DOHH2 (cell line): ENCODE results near the gene PLCXD3.

ENCODE experiments used
- H3F3A ChIP-seq: fragments of 200-600 bp; sonication (generic), shearing (Covaris generic); 2 replicates; pipeline ENCODE4 v1.6.0; 2016; ENCODE audit warnings: antibody characterized with exemption, mild to moderate bottlenecking; ENCODE audit not compliant: control insufficient read depth, insufficient read depth
- H3K27ac ChIP-seq: fragments of 200-600 bp; sonication (generic); 2 replicates; pipeline ENCODE4 v1.5.1; 2014; ENCODE audit warnings: low read depth, mild to moderate bottlenecking, low read length, moderate library complexity
- H3K27me3 ChIP-seq: fragments of 200-600 bp; sonication (generic); 2 replicates; pipeline ENCODE4 v1.6.1; 2014; ENCODE audit warnings: mild to moderate bottlenecking, low read length, mixed read lengths; ENCODE audit not compliant: control insufficient read depth
- H3K36me3 ChIP-seq: fragments of 200-600 bp; sonication (generic); 2 replicates; pipeline ENCODE4 v1.6.1; 2014; ENCODE audit warnings: mild to moderate bottlenecking, low read length, moderate library complexity, mixed read lengths; ENCODE audit not compliant: control insufficient read depth
- H3K4me1 ChIP-seq: fragments of 200-600 bp; sonication (generic); 2 replicates; pipeline ENCODE4 v1.6.1; 2014; ENCODE audit warnings: mild to moderate bottlenecking, low read length, mixed read lengths; ENCODE audit not compliant: control insufficient read depth
- H3K4me2 ChIP-seq: fragments of 200-600 bp; sonication (generic); 2 replicates; pipeline ENCODE4 v1.6.0; 2014; ENCODE audit warnings: mild to moderate bottlenecking, low read length, moderate library complexity
- H3K4me3 ChIP-seq: fragments of 200-600 bp; sonication (generic); 2 replicates; pipeline ENCODE4 v1.5.1; 2014; ENCODE audit warnings: mild to moderate bottlenecking, low read length, mixed read lengths
- H3K79me2 ChIP-seq: fragments of 200-600 bp; sonication (generic); 2 replicates; pipeline ENCODE4 v1.6.1; 2014; ENCODE audit warnings: mild to moderate bottlenecking, low read length, mixed read lengths; ENCODE audit not compliant: control insufficient read depth
- H3K9me2 ChIP-seq: fragments of 200-600 bp; sonication (generic); replicated peaks from 2 replicates; pipeline ENCODE4 v1.6.1; 2014; ENCODE audit warnings: mild to moderate bottlenecking, low read length, mixed read lengths; ENCODE audit not compliant: control insufficient read depth
- H3K9me3 ChIP-seq: fragments of 200-600 bp; sonication (generic); 2 replicates; pipeline ENCODE4 v1.6.1; 2014; ENCODE audit warnings: antibody characterized with exemption, low read length, mixed read lengths; ENCODE audit not compliant: control insufficient read depth, insufficient read depth
- H4K20me1 ChIP-seq: fragments of 200-600 bp; sonication (generic); 2 replicates; pipeline ENCODE4 v1.6.0; 2014; ENCODE audit warnings: low read depth, mild to moderate bottlenecking, antibody characterized with exemption, low read length, moderate library complexity; ENCODE audit not compliant: control insufficient read depth, insufficient read depth
- EZH2phosphoT487 ChIP-seq: fragments of 200-600 bp; sonication (generic); IDR thresholded peaks from 2 replicates; pipeline ENCODE4 v1.6.1; 2017; ENCODE audit warnings: borderline replicate concordance, mild to moderate bottlenecking, antibody characterized with exemption, low read length, moderate library complexity, mixed read lengths
- TF ChIP-seq, protein P1 (sequence below): fragments of 200-600 bp; sonication (generic); IDR thresholded peaks from one replicate; pipeline ENCODE4 v1.5.1; 2014; ENCODE audit warnings: antibody characterized with exemption, mild to moderate bottlenecking, low read depth, low read length; ENCODE audit not compliant: poor library complexity, severe bottlenecking

PLCXD3 gene

DNA sequence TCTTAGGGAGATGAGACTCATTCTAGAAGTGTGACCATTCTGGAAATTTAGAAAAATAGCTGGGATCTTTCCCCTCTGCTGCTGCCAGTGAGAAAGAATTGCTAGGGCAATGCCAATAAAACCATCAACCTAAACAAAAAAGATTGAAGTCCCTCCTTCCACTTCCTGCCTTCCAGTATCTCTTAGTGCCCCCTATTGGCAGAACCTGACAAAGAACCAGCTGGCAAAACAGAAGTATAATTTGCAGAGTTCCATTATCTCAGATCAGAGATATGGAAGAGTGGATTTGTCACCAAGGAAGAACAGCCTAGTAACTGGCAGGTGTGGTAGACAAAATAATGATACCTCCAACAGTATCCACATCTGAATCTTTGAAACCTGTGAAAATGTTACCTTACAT, 13.8 kb upstream of the PLCXD3 start:
- no peaks in the 10 kb centered on the region for H3K79me2 ChIP-seq
- no peak for TF ChIP-seq EZH2phosphoT487
- TF ChIP-seq, protein P1, sequence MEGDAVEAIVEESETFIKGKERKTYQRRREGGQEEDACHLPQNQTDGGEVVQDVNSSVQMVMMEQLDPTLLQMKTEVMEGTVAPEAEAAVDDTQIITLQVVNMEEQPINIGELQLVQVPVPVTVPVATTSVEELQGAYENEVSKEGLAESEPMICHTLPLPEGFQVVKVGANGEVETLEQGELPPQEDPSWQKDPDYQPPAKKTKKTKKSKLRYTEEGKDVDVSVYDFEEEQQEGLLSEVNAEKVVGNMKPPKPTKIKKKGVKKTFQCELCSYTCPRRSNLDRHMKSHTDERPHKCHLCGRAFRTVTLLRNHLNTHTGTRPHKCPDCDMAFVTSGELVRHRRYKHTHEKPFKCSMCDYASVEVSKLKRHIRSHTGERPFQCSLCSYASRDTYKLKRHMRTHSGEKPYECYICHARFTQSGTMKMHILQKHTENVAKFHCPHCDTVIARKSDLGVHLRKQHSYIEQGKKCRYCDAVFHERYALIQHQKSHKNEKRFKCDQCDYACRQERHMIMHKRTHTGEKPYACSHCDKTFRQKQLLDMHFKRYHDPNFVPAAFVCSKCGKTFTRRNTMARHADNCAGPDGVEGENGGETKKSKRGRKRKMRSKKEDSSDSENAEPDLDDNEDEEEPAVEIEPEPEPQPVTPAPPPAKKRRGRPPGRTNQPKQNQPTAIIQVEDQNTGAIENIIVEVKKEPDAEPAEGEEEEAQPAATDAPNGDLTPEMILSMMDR, result peak; percentile 48
- H3K9me2 ChIP-seq, result no peaks in the 10 kb centered on the region
- no peaks in the 10 kb centered on the region for H3K9me3 ChIP-seq
- no peaks in the 10 kb centered on the region for H3K4me1 ChIP-seq
- H4K20me1 ChIP-seq, result no peaks in the 10 kb centered on the region
- no peak overlapping the region for H3K4me3 ChIP-seq
- no peaks in the 10 kb centered on the region for H3K27me3 ChIP-seq
- no peaks in the 10 kb centered on the region for H3F3A ChIP-seq
- no peak overlapping the region for H3K27ac ChIP-seq
- no peaks in the 10 kb centered on the region for H3K36me3 ChIP-seq
- no peak overlapping the region for H3K4me2 ChIP-seq

DNA sequence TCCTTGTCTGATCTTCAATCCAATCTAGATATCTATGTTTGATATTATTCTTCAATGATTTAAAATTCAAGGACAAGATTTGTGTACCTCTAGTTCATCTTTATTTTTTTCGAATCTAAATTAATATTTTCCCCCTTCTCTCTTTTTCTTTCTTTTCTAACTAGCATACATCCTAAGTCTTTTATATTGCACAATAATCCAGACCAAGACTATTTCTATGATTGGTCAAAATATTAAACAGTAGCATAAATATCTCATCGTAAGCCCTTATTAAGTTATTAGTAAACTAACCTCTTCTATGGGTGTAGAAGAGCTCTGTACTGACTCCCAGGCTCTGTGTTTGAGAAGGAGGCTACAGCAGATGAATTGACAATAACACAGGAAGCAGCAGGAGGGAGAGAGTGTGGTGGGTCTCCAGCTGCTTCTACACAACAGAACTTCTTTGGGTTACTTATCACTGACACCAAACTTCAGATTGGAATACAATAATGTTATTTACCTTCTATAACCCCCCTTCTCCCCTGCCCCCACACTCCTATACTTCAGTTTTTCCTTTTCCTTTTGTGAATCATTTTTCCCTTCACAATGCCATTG, 11.9 kb upstream of the PLCXD3 start:
- Histone ChIP-seq H3K27ac (no peak overlapping the region), H3K4me1 (no peaks in the 10 kb centered on the region), H3K4me2 (no peak overlapping the region), H3K9me3 (no peaks in the 10 kb centered on the region), H3K36me3 (no peaks in the 10 kb centered on the region), H3K4me3 (no peak overlapping the region), H3K79me2 (no peaks in the 10 kb centered on the region), H4K20me1 (no peaks in the 10 kb centered on the region), H3K9me2 (no peaks in the 10 kb centered on the region), H3F3A (no peaks in the 10 kb centered on the region), H3K27me3 (no peaks in the 10 kb centered on the region)
- TF ChIP-seq, protein P1, result no peak
- no peak for TF ChIP-seq EZH2phosphoT487

DNA sequence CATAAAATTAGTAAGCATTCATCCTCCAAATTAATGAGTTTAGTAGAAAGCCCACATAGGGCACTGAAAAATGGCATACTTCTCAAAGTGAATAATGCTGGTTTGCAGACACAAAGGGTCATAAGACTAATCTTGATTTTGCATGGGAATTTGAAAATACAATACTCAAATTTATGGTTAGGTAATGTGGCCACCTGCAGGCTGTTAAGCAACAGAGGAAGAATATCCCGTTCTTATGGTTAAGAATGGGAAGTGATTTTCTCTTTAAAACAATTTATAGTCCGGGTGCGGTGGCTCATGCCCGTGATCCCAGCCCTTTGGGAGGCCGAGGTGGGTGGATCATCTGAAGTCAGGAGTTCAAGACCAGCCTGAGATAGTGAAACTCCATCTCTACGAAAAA, 9.4 kb upstream of the PLCXD3 start:
- Histone ChIP-seq H3K79me2 (no peaks in the 10 kb centered on the region), H3K4me3 (no peak overlapping the region), H3K27ac (no peak overlapping the region), H4K20me1 (no peaks in the 10 kb centered on the region), H3K27me3 (no peaks in the 10 kb centered on the region), H3F3A (no peaks in the 10 kb centered on the region), H3K9me3 (no peaks in the 10 kb centered on the region), H3K9me2 (no peaks in the 10 kb centered on the region), H3K4me2 (no peak overlapping the region), H3K36me3 (no peaks in the 10 kb centered on the region), H3K4me1 (no peaks in the 10 kb centered on the region)
- TF ChIP-seq EZH2phosphoT487, result no peak

DNA sequence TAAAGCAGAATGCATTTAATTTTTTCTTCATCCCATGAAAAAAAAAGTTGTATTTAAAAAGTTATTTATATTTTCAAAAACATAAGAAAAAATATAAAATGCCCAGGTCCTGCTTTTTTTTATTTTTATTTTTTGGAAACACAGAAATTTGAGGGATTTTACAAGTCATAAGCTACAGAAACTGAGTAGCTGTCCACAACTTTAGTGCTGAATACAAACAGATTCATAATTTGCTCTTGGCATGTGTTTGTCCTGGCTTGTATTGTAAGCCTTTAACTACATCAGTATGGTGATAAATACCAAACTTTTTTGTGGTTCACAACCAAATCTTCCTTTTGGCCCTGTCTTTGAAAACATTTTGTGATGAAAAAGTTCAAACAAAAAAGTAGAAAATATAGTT, 7.5 kb upstream of the PLCXD3 start:
- no peak for TF ChIP-seq EZH2phosphoT487
- Histone ChIP-seq H3K9me3 (no peaks in the 10 kb centered on the region), H4K20me1 (no peaks in the 10 kb centered on the region), H3K36me3 (no peaks in the 10 kb centered on the region), H3F3A (no peaks in the 10 kb centered on the region), H3K4me2 (no peak overlapping the region), H3K4me1 (no peaks in the 10 kb centered on the region), H3K4me3 (no peak overlapping the region), H3K79me2 (no peaks in the 10 kb centered on the region), H3K9me2 (no peaks in the 10 kb centered on the region), H3K27ac (no peak overlapping the region), H3K27me3 (no peaks in the 10 kb centered on the region)
